Measurements from ENCODE around the gene LRTM2. TPM values are rescaled to one million over a fixed set of nuclear protein-coding genes. Genes with fewer than 3 reads are reported as not detected.

LRTM2 gene
- total RNA-seq, 3 donors from 2014 or later, result not detected

GRCh38 chr12:1805441-1806081 lies 14.8 kb upstream of the LRTM2 start:
- Histone ChIP-seq H3K4me1 (no peaks in the 10 kb centered on the region), H3K4me3 (no peak overlapping the region), H3K36me3 (no peaks in the 10 kb centered on the region), H3K27ac (peak overlapping the region in 1 of 2 donors; percentile 38), H3K27me3 (no peaks in the 10 kb centered on the region), H3K9me3 (no peaks in the 10 kb centered on the region)
- DNase-seq (ENCODE audit: low spot score in 2 of 2), result peak in 1 of 2 donors; percentile 47
- intact Hi-C loops (cut with DNase I; ENCODE audit: low total_unique reads), result no loop called here
- TF ChIP-seq POLR2AphosphoS5 (IDR thresholded peaks at IDR 0.05) (no peak), POLR2A (IDR thresholded peaks at IDR 0.05) (no peak), CTCF (IDR thresholded peaks at IDR 0.05) (no peak)

- DNase-seq (ENCODE audit: low spot score in 2 of 2), result peak in 1 of 2 donors; percentile 30
- Histone ChIP-seq H3K4me3 (no peak overlapping the region), H3K36me3 (no peaks in the 10 kb centered on the region), H3K4me1 (no peaks in the 10 kb centered on the region), H3K27ac (no peak overlapping the region), H3K9me3 (no peaks in the 10 kb centered on the region), H3K27me3 (no peaks in the 10 kb centered on the region)
- TF ChIP-seq CTCF (IDR thresholded peaks at IDR 0.05) (no peak), POLR2A (IDR thresholded peaks at IDR 0.05) (no peak), POLR2AphosphoS5 (IDR thresholded peaks at IDR 0.05) (no peak)
- intact Hi-C loops (cut with DNase I; ENCODE audit: low total_unique reads), result no loop called here
Observed at GRCh38 chr12:1806301-1807086, 13.9 kb upstream of the LRTM2 start.

GRCh38 chr12:1807087-1807860 lies 13.1 kb upstream of the LRTM2 start:
- Histone ChIP-seq H3K36me3 (no peaks in the 10 kb centered on the region), H3K27ac (no peak overlapping the region), H3K27me3 (no peaks in the 10 kb centered on the region), H3K4me1 (no peaks in the 10 kb centered on the region), H3K4me3 (no peak overlapping the region), H3K9me3 (no peaks in the 10 kb centered on the region)
- intact Hi-C loops (cut with DNase I; ENCODE audit: low total_unique reads), result no loop called here
- no peak for DNase-seq (ENCODE audit: low spot score in 2 of 2)
- TF ChIP-seq POLR2A (IDR thresholded peaks at IDR 0.05), result no peak
- no peak for TF ChIP-seq POLR2AphosphoS5 (IDR thresholded peaks at IDR 0.05)

GRCh38 chr12:1808036-1808797 lies 12.1 kb upstream of the LRTM2 start:
- intact Hi-C loops (cut with DNase I; ENCODE audit: low total_unique reads), result no loop called here
- no peak for DNase-seq (ENCODE audit: low spot score in 2 of 2)
- no peak overlapping the region for H3K4me3 ChIP-seq
- H3K27ac ChIP-seq, result no peak overlapping the region
- TF ChIP-seq POLR2AphosphoS5 (IDR thresholded peaks at IDR 0.05), result no peak
- TF ChIP-seq POLR2A (IDR thresholded peaks at IDR 0.05), result no peak
- no peak for TF ChIP-seq CTCF (IDR thresholded peaks at IDR 0.05)
- no peaks in the 10 kb centered on the region for H3K9me3 ChIP-seq
- no peaks in the 10 kb centered on the region for H3K4me1 ChIP-seq
- no peaks in the 10 kb centered on the region for H3K36me3 ChIP-seq
- H3K27me3 ChIP-seq, result no peaks in the 10 kb centered on the region

- Histone ChIP-seq H3K9me3 (no peaks in the 10 kb centered on the region), H3K4me3 (no peak overlapping the region), H3K27me3 (no peaks in the 10 kb centered on the region), H3K4me1 (no peaks in the 10 kb centered on the region), H3K36me3 (no peaks in the 10 kb centered on the region), H3K27ac (no peak overlapping the region)
- intact Hi-C loops (cut with DNase I; ENCODE audit: low total_unique reads), result no loop called here
- DNase-seq (ENCODE audit: low spot score in 2 of 2), result no peak
- TF ChIP-seq CTCF (IDR thresholded peaks at IDR 0.05) (no peak), POLR2A (IDR thresholded peaks at IDR 0.05) (no peak), POLR2AphosphoS5 (IDR thresholded peaks at IDR 0.05) (no peak)
Observed at GRCh38 chr12:1808798-1809480, 11.4 kb upstream of the LRTM2 start.
